ENCODE data around the gene CORO1C.

Gene CORO1C

DNA sequence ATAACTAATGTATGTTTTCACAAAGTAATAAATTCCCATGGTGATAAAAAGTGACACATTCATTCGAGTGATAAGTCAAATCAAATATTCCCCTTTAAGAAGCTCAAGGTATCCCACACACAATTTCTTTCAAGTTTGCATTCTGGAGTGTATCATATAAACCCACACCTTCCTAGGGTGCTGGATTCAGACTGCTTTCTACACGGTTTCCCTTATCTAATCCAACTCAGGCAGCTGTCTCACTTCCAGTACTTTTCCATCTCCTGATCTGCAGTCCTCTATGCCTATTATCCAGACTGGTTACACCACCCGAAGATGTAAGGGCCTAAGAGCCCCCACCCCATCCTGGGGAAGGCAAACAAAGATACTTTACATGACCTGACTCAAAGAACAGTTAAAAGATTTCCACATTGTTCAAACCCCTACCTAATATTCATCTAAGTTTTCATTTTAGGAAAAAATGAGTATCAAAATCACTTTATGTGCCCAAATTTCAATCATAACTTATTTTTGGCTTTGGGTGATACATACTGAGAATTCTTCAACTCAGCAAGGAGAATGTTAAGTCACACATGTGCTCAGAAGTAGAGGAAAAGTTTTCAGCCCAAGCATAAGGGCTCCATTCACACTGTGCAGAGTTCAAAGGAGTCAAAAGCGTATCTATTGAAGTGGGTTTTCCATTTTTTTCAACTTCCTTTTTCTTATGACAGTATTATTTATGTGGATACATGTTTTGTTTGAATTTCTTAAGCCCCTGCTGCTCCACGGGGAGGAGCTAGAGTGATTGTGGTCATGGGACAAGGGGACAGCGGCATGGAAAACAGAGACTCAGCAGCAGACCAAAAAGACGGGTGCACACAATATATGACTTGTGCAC, 41.8 kb downstream of the CORO1C start:
- peak overlapping the region; percentile 88; the same call in 1 of the 2 replicates for H3K27ac ChIP-seq

DNA sequence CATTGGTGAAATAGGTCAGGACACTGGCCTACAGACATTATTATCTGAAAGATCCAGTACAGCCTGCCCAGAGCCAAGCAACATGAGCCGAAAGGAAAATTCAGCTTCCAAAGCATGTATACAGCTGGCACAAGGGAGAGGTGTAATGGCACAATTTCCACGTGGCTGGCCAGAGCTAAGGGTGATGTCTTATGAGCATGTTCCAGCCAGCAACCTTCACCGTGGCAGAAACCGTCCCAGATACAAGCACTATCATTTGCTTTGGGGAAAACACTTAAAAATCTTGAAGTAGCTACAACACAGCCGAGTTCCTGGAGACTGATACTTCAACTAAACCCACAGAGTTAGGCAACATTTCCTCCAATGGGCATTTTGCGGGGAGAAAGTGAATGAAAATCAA, 44.5 kb downstream of the CORO1C start:
- H3K27ac ChIP-seq: no peak overlapping the region
- no peak for TF ChIP-seq CTCF (conservative IDR thresholded peaks at IDR 0.05)

More for the DNA sequence above, 41.8 kb downstream of the CORO1C start:
- no peak for TF ChIP-seq CTCF (conservative IDR thresholded peaks at IDR 0.05)

- no peak for TF ChIP-seq CTCF (conservative IDR thresholded peaks at IDR 0.05)
- H3K27ac ChIP-seq: no peak overlapping the region
Measured at GRCh38 chr12:108685469-108686260, 45.7 kb downstream of the CORO1C start.

- no peak for TF ChIP-seq CTCF (conservative IDR thresholded peaks at IDR 0.05)
- no peak overlapping the region; the same call in 1 of the 2 replicates for H3K27ac ChIP-seq
Measured at GRCh38 chr12:108683906-108684556, 47.3 kb downstream of the CORO1C start.

DNA sequence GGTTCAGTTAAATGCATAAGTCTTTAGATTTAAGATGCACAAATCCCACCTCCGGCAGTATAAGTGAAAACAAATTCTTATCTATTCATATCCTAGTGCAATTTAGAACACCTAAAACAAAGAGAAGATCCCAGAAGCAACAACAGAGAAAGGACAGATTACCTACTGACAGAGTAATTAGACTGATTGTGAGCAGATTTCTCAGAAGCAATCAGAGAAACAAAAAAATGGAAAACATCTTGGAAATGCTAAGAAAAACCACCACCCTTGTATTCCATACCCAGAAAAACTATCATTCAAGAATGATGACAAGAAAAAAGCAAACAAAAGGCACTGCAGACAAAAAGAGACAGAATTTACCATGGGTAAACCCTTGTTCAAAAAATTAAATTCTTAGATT, 50.0 kb downstream of the CORO1C start:
- no peak for TF ChIP-seq CTCF (conservative IDR thresholded peaks at IDR 0.05)
- no peak overlapping the region for H3K27ac ChIP-seq

GRCh38 chr12:108679106-108679681, 52.1 kb downstream of the CORO1C start:
- no peak overlapping the region for H3K27ac ChIP-seq
- no peak for TF ChIP-seq CTCF (conservative IDR thresholded peaks at IDR 0.05)
